Fibroblast of lung (primary cell): ENCODE results near the gene LRRC8C. TPM values are rescaled to one million over a fixed set of nuclear protein-coding genes. Genes with fewer than 3 reads are reported as not detected.

Source experiments
- DNase-seq, 2 donors: peaks; one replicate each; pipeline versions ENCODE4 v3.0.0 to v3.0.0-alpha.2; 2010; ENCODE audit warnings: low read depth in 2 of 2
- H2AFZ ChIP-seq: 2 replicates; pipeline ENCODE4 v1.5.1; 2012; ENCODE audit warnings: low read length, control low read depth, inconsistent platforms
- H3K27ac ChIP-seq: 2 replicates; pipeline ENCODE4 v1.5.1; 2011; ENCODE audit warnings: low read length, control low read depth; ENCODE audit not compliant: insufficient read depth
- H3K27me3 ChIP-seq: 2 replicates; pipeline ENCODE4 v1.5.1; 2011; ENCODE audit warnings: mild to moderate bottlenecking, low read length; ENCODE audit not compliant: control insufficient read depth, insufficient read depth
- H3K36me3 ChIP-seq: 2 replicates; pipeline ENCODE4 v1.5.1; 2011; ENCODE audit warnings: low read length; ENCODE audit not compliant: control insufficient read depth, insufficient read depth
- H3K4me1 ChIP-seq: 2 replicates; pipeline ENCODE4 v1.5.1; 2011; ENCODE audit warnings: low read length; ENCODE audit not compliant: control insufficient read depth, insufficient read depth; ENCODE audit errors: extremely low read depth
- H3K4me2 ChIP-seq: 2 replicates; pipeline ENCODE4 v1.5.1; 2011; ENCODE audit warnings: low read length, control low read depth; ENCODE audit not compliant: insufficient read depth; ENCODE audit errors: extremely low read depth
- H3K4me3 ChIP-seq, 4 experiments: fragments of 200-600 bp in 1 of 4; sonication (generic) in 1 of 4; replicated peaks in 1 of 4; 2 replicates each; pipeline ENCODE4 v1.5.1; 2011 to 2016; ENCODE audit warnings: low read length in 4 of 4, low read depth in 3 of 4, mild to moderate bottlenecking in 3 of 4, control low read depth in 2 of 4, inconsistent platforms in 1 of 4, mixed read lengths in 1 of 4; ENCODE audit not compliant: insufficient read depth in 1 of 4; ENCODE audit errors: control extremely low read depth in 1 of 4
- H3K79me2 ChIP-seq: 2 replicates; pipeline ENCODE4 v1.5.1; 2012; ENCODE audit warnings: mild to moderate bottlenecking, low read length, inconsistent platforms; ENCODE audit not compliant: control insufficient read depth, insufficient read depth
- H3K9ac ChIP-seq: 2 replicates; pipeline ENCODE4 v1.5.1; 2011; ENCODE audit warnings: mild to moderate bottlenecking, low read length, control low read depth; ENCODE audit not compliant: insufficient read depth
- H3K9me3 ChIP-seq: 2 replicates; pipeline ENCODE4 v1.5.1; 2012; ENCODE audit warnings: low read depth, low read length; ENCODE audit not compliant: control insufficient read depth, insufficient read depth
- H4K20me1 ChIP-seq: 2 replicates; pipeline ENCODE4 v1.5.1; 2011; ENCODE audit warnings: low read length; ENCODE audit not compliant: control insufficient read depth, insufficient read depth; ENCODE audit errors: extremely low read depth
- CTCF ChIP-seq, 2 donors: IDR thresholded peaks in 1 of 2; conservative IDR thresholded peaks in 1 of 2; 1 replicate in 1 of 2; 2 replicates in 1 of 2; pipeline ENCODE4 v1.5.1; 2011 to 2012; ENCODE audit warnings: low read length in 2 of 2, control low read depth in 1 of 2, inconsistent platforms in 1 of 2, low read depth in 1 of 2, mild to moderate bottlenecking in 1 of 2
- EZH2 ChIP-seq: IDR thresholded peaks from 2 replicates; pipeline ENCODE4 v1.5.1; 2012; ENCODE audit warnings: low read length, control low read depth, mild to moderate bottlenecking; ENCODE audit errors: missing control alignments
- polyA plus RNA-seq, 2 donors: library from polyadenylated mRNA; depleted of rRNA in 1 of 2; stranded (reverse) in 1 of 2; unstranded in 1 of 2; fragments of >200 nt; gene quantifications; 2 replicates each; pipeline ENCODE4 v1.2.1, GENCODE V29; 2011 to 2012; ENCODE audit warnings: missing spikeins in 1 of 2
- total RNA-seq: library from RNA; depleted of rRNA; stranded (reverse); fragments of >200 nt; gene quantifications from 2 replicates; pipeline ENCODE4 v1.2.1, GENCODE V29; 2014

The LRRC8C gene
- total and polyA plus RNA-seq, 2 donors (not counting 1 experiment from before 2014, with no cell fraction given): 5.4 to 13.2 TPM

- Histone ChIP-seq H3K27ac (no peak overlapping the region), H3K36me3 (no peaks in the 10 kb centered on the region), H3K4me2 (no peak overlapping the region), H3K27me3 (no peaks in the 10 kb centered on the region), H3K9me3 (no peaks in the 10 kb centered on the region), H3K79me2 (no peaks in the 10 kb centered on the region), H3K4me3 (no peak overlapping the region), H2AFZ (no peak overlapping the region), H3K9ac (no peak overlapping the region), H3K4me1 (peaks cover 10% of the 10 kb centered on the region), H4K20me1 (no peaks in the 10 kb centered on the region)
- no peak for DNase-seq
- TF ChIP-seq EZH2 (no peak), CTCF (conservative IDR thresholded peaks at IDR 0.05 in 1 of 2, IDR thresholded peaks at IDR 0.05 in 1 of 2; ENCODE audit: low read depth in 1 of 2, low read length in 2 of 2) (no peak)
Measured at GRCh38 chr1:89600451-89601224, 32.3 kb upstream of the LRRC8C start.

GRCh38 chr1:89602871-89603404 is 30.0 kb upstream of the LRRC8C start:
- no peaks in the 10 kb centered on the region for H3K36me3 ChIP-seq
- no peaks in the 10 kb centered on the region for H3K27me3 ChIP-seq
- peaks cover 11% of the 10 kb centered on the region for H3K4me1 ChIP-seq
- H3K9me3 ChIP-seq: no peaks in the 10 kb centered on the region
- no peak overlapping the region for H3K4me3 ChIP-seq
- H2AFZ ChIP-seq: no peak overlapping the region
- DNase-seq: no peak
- no peak overlapping the region for H3K4me2 ChIP-seq
- no peak overlapping the region for H3K9ac ChIP-seq
- H3K27ac ChIP-seq: no peak overlapping the region
- no peaks in the 10 kb centered on the region for H3K79me2 ChIP-seq
- TF ChIP-seq EZH2 (no peak), CTCF (conservative IDR thresholded peaks at IDR 0.05 in 1 of 2, IDR thresholded peaks at IDR 0.05 in 1 of 2; ENCODE audit: low read depth in 1 of 2, low read length in 2 of 2) (no peak)
- no peaks in the 10 kb centered on the region for H4K20me1 ChIP-seq

GRCh38 chr1:89603651-89604413 is 29.1 kb upstream of the LRRC8C start:
- no peak overlapping the region for H3K27ac ChIP-seq
- TF ChIP-seq EZH2 (no peak), CTCF (conservative IDR thresholded peaks at IDR 0.05 in 1 of 2, IDR thresholded peaks at IDR 0.05 in 1 of 2; ENCODE audit: low read depth in 1 of 2, low read length in 2 of 2) (no peak)
- H3K9me3 ChIP-seq: no peaks in the 10 kb centered on the region
- no peaks in the 10 kb centered on the region for H3K36me3 ChIP-seq
- H3K4me2 ChIP-seq: no peak overlapping the region
- H3K4me1 ChIP-seq: peaks cover 11% of the 10 kb centered on the region
- no peaks in the 10 kb centered on the region for H3K27me3 ChIP-seq
- H3K79me2 ChIP-seq: no peaks in the 10 kb centered on the region
- H3K9ac ChIP-seq: no peak overlapping the region
- peak; percentile 39 to 69 for DNase-seq
- H2AFZ ChIP-seq: no peak overlapping the region
- H4K20me1 ChIP-seq: no peaks in the 10 kb centered on the region
- no peak overlapping the region for H3K4me3 ChIP-seq
